ENCODE data around the gene TPPP2. TPM values are rescaled to one million over a fixed set of nuclear protein-coding genes. Genes with fewer than 3 reads are reported as not detected.

Gene TPPP2
- total and polyA plus RNA-seq, 4 donors, result 1.5 to 5.9 (median 1.6) TPM

- Histone ChIP-seq H3K9ac (ENCODE audit: low read depth in 1 of 2, low read length in 2 of 2) (no peak overlapping the region), H3K4me1 (ENCODE audit: control insufficient read depth in 4 of 4, insufficient read depth in 4 of 4, low read length in 3 of 4) (peaks cover 27 to 72% (median 48%) of the 10 kb centered on the region in 4 donors), H3K9me3 (ENCODE audit: control insufficient read depth in 4 of 4, low read length in 3 of 4) (no peaks in the 10 kb centered on the region), H3K36me3 (ENCODE audit: control insufficient read depth in 4 of 4, insufficient read depth in 3 of 4, low read depth in 1 of 4, low read length in 3 of 4) (no peaks in the 10 kb centered on the region), H3K4me3 (ENCODE audit: low read depth in 1 of 3, low read length in 3 of 3) (no peak overlapping the region), H3K27me3 (ENCODE audit: control insufficient read depth in 4 of 4, insufficient read depth in 4 of 4, low read length in 3 of 4) (no peaks in the 10 kb centered on the region), H3K27ac (ENCODE audit: low read depth in 1 of 2, low read length in 2 of 2) (peak overlapping the region; percentile 31 to 39)
- TF ChIP-seq, protein P1, sequence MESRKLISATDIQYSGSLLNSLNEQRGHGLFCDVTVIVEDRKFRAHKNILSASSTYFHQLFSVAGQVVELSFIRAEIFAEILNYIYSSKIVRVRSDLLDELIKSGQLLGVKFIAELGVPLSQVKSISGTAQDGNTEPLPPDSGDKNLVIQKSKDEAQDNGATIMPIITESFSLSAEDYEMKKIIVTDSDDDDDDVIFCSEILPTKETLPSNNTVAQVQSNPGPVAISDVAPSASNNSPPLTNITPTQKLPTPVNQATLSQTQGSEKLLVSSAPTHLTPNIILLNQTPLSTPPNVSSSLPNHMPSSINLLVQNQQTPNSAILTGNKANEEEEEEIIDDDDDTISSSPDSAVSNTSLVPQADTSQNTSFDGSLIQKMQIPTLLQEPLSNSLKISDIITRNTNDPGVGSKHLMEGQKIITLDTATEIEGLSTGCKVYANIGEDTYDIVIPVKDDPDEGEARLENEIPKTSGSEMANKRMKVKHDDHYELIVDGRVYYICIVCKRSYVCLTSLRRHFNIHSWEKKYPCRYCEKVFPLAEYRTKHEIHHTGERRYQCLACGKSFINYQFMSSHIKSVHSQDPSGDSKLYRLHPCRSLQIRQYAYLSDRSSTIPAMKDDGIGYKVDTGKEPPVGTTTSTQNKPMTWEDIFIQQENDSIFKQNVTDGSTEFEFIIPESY (IDR thresholded peaks at IDR 0.05), result no peak
- no peak for TF ChIP-seq GABPA (IDR thresholded peaks at IDR 0.05 in 1 of 2, conservative IDR thresholded peaks at IDR 0.05 in 1 of 2)
- peak; percentile 61 for TF ChIP-seq MAX (IDR thresholded peaks at IDR 0.05)
- TF ChIP-seq, protein P2, sequence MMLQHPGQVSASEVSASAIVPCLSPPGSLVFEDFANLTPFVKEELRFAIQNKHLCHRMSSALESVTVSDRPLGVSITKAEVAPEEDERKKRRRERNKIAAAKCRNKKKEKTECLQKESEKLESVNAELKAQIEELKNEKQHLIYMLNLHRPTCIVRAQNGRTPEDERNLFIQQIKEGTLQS (IDR thresholded peaks at IDR 0.05), result peak; percentile 35
- no peak for TF ChIP-seq HNF4G (IDR thresholded peaks at IDR 0.05)
- TF ChIP-seq JUND (IDR thresholded peaks at IDR 0.05), result peak in 1 of 2 donors; percentile 71
- peak; percentile 7 to 27 for TF ChIP-seq RAD21 (IDR thresholded peaks at IDR 0.05)
- no peak for TF ChIP-seq FOXA2 (IDR thresholded peaks at IDR 0.05)
- no peak for TF ChIP-seq CTCF (IDR thresholded peaks at IDR 0.05; ENCODE audit: low read depth, low read length, missing input control)
- peak; percentile 16 for TF ChIP-seq YY1 (IDR thresholded peaks at IDR 0.05)
- TF ChIP-seq FOXA1 (IDR thresholded peaks at IDR 0.05), result no peak
- TF ChIP-seq EGR1 (IDR thresholded peaks at IDR 0.05; ENCODE audit: low read depth in 2 of 2), result no peak
- TF ChIP-seq SP1 (IDR thresholded peaks at IDR 0.05), result peak; percentile 50
- peak; percentile 54 to 67 for TF ChIP-seq HNF4A (conservative IDR thresholded peaks at IDR 0.05)
- peak; percentile 69 to 77 for TF ChIP-seq RXRA (IDR thresholded peaks at IDR 0.05)
- DNase-seq (ENCODE audit: low spot score), result no peak
- WGBS, result 63% methylated on average over 2 of the region's 2 CpGs
Measured at GRCh38 chr14:21047378-21047781, 17.4 kb downstream of the TPPP2 start.

- no peak overlapping the region for H3K9ac ChIP-seq (ENCODE audit: low read depth in 1 of 2, low read length in 2 of 2)
- H3K4me3 ChIP-seq (ENCODE audit: low read depth in 1 of 3, low read length in 3 of 3), result no peak overlapping the region
- H3K27me3 ChIP-seq (ENCODE audit: control insufficient read depth in 4 of 4, insufficient read depth in 4 of 4, low read length in 3 of 4), result no peaks in the 10 kb centered on the region
- 34% methylated on average over 2 of the region's 2 CpGs for WGBS
- peaks cover 30 to 72% (median 45%) of the 10 kb centered on the region in 4 donors for H3K4me1 ChIP-seq (ENCODE audit: control insufficient read depth in 4 of 4, insufficient read depth in 4 of 4, low read length in 3 of 4)
- TF ChIP-seq, protein P2 (IDR thresholded peaks at IDR 0.05), result no peak
- no peak for TF ChIP-seq RAD21 (IDR thresholded peaks at IDR 0.05)
- no peak for TF ChIP-seq FOXA1 (IDR thresholded peaks at IDR 0.05)
- peak; percentile 22 for TF ChIP-seq FOXA2 (IDR thresholded peaks at IDR 0.05)
- TF ChIP-seq, protein P1 (IDR thresholded peaks at IDR 0.05), result peak; percentile 30
- TF ChIP-seq HNF4A (conservative IDR thresholded peaks at IDR 0.05), result peak; percentile 77 to 79
- TF ChIP-seq NR2F2 (IDR thresholded peaks at IDR 0.05), result peak; percentile 81
- TF ChIP-seq YY1 (IDR thresholded peaks at IDR 0.05), result peak; percentile 26
- no peak for TF ChIP-seq JUND (IDR thresholded peaks at IDR 0.05)
- TF ChIP-seq HNF4G (IDR thresholded peaks at IDR 0.05), result peak; percentile 34
- TF ChIP-seq GABPA (IDR thresholded peaks at IDR 0.05 in 1 of 2, conservative IDR thresholded peaks at IDR 0.05 in 1 of 2), result peak in 1 of 2 donors; percentile 23
- no peak for TF ChIP-seq EGR1 (IDR thresholded peaks at IDR 0.05; ENCODE audit: low read depth in 2 of 2)
- TF ChIP-seq SP1 (IDR thresholded peaks at IDR 0.05), result peak; percentile 65
- TF ChIP-seq MAX (IDR thresholded peaks at IDR 0.05), result peak; percentile 45
- peak; percentile 83 to 84 for TF ChIP-seq RXRA (IDR thresholded peaks at IDR 0.05)
- H3K9me3 ChIP-seq (ENCODE audit: control insufficient read depth in 4 of 4, low read length in 3 of 4), result no peaks in the 10 kb centered on the region
- DNase-seq (ENCODE audit: low spot score), result no peak
- H3K36me3 ChIP-seq (ENCODE audit: control insufficient read depth in 4 of 4, insufficient read depth in 3 of 4, low read depth in 1 of 4, low read length in 3 of 4), result no peaks in the 10 kb centered on the region
- H3K27ac ChIP-seq (ENCODE audit: low read depth in 1 of 2, low read length in 2 of 2), result peak overlapping the region; percentile 27 to 33
Measured at GRCh38 chr14:21048638-21049037, 18.6 kb downstream of the TPPP2 start.

Data from liver (tissue), 9 donors.